Subcutaneous abdominal adipose tissue (tissue), 5 donors: ENCODE measurements around the gene CEMP1.

ENCODE experiments used
- H3K27ac ChIP-seq: one replicate; pipeline ENCODE4 v1.7.0; 2013; ENCODE audit warnings: low read depth, mild to moderate bottlenecking, inconsistent platforms, low read length, moderate library complexity
- H3K27me3 ChIP-seq, 5 donors: one replicate each; pipeline ENCODE4 v1.7.0; 2013; ENCODE audit warnings: low read length in 5 of 5, inconsistent platforms in 1 of 5; ENCODE audit not compliant: control insufficient read depth in 5 of 5, insufficient read depth in 4 of 5
- H3K36me3 ChIP-seq, 5 donors: one replicate each; pipeline ENCODE4 v1.7.0; 2013; ENCODE audit warnings: low read length in 5 of 5; ENCODE audit not compliant: control insufficient read depth in 5 of 5, insufficient read depth in 5 of 5
- H3K4me1 ChIP-seq, 5 donors: one replicate each; pipeline ENCODE4 v1.7.0; 2013; ENCODE audit warnings: low read length in 5 of 5, mild to moderate bottlenecking in 3 of 5, moderate library complexity in 1 of 5; ENCODE audit not compliant: control insufficient read depth in 5 of 5, insufficient read depth in 5 of 5
- H3K4me3 ChIP-seq, 5 donors: one replicate each; pipeline ENCODE4 v1.7.0; 2013; ENCODE audit warnings: low read length in 5 of 5, low read depth in 1 of 5
- H3K9ac ChIP-seq, 5 donors: one replicate each; pipeline ENCODE4 v1.7.0; 2013; ENCODE audit warnings: low read length in 5 of 5, mild to moderate bottlenecking in 4 of 5, moderate library complexity in 3 of 5
- H3K9me3 ChIP-seq, 5 donors: one replicate each; pipeline ENCODE4 v1.7.0; 2013; ENCODE audit warnings: low read length in 5 of 5; ENCODE audit not compliant: control insufficient read depth in 5 of 5
- donor health status: healthy.
- donor health status: healthy.
- donor health status: healthy.
- donor health status: healthy.
- donor health status: healthy.

The CEMP1 gene

GRCh38 chr16:2480948-2481347 is 50.3 kb downstream of the CEMP1 start:
- no peaks in the 10 kb centered on the region for H3K9me3 ChIP-seq
- peaks cover 0 to 3% (median 0%) of the 10 kb centered on the region in 5 donors for H3K36me3 ChIP-seq
- no peak overlapping the region for H3K4me3 ChIP-seq
- H3K9ac ChIP-seq: no peak overlapping the region
- no peaks in the 10 kb centered on the region for H3K27me3 ChIP-seq
- H3K4me1 ChIP-seq: peaks cover 6 to 45% (median 36%) of the 10 kb centered on the region in 5 donors
- no peak overlapping the region for H3K27ac ChIP-seq
